ENCODE results near the gene ARMC6.

ARMC6 gene

DNA sequence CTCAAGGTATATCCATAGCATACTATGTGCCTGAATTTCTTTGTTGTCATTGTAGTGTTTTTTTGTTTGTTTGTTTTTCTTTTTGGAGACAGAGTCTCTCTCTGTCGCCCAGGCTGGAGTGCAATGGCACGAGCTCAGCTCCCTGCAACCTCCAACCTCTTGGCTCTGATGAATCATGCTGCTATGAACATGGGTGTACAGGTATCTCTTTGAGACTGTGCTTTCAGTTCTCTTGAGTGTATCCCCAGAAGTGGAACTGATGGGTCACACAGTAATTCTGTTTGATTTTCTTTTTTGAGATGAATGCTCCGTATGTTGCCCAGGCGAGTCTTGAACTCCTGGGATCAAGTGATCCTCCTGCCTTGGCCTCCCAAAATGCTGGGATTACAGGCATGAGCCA is 16.7 kb downstream of the ARMC6 start:
- TF ChIP-seq, protein P1, sequence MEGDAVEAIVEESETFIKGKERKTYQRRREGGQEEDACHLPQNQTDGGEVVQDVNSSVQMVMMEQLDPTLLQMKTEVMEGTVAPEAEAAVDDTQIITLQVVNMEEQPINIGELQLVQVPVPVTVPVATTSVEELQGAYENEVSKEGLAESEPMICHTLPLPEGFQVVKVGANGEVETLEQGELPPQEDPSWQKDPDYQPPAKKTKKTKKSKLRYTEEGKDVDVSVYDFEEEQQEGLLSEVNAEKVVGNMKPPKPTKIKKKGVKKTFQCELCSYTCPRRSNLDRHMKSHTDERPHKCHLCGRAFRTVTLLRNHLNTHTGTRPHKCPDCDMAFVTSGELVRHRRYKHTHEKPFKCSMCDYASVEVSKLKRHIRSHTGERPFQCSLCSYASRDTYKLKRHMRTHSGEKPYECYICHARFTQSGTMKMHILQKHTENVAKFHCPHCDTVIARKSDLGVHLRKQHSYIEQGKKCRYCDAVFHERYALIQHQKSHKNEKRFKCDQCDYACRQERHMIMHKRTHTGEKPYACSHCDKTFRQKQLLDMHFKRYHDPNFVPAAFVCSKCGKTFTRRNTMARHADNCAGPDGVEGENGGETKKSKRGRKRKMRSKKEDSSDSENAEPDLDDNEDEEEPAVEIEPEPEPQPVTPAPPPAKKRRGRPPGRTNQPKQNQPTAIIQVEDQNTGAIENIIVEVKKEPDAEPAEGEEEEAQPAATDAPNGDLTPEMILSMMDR (IDR thresholded peaks at IDR 0.05), result no peak

DNA sequence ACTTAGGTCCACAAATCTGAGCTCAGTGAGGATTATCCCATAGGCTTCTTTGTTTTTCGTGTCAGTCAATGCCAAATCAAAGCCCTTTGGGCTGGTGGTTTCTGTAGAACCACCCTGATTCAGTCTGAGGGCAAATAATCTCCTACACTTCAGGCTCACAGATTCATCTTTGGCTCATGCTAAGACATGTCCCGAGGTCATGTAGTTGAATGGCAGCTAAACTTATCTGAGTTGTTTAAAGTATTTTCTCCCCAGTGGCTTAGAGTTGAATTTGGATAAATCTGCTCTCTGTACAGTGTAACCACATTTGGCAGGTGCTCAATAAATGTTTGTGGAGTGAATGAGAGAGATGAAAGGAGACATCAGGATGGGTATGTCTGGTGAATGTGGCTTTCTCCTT is 17.3 kb downstream of the ARMC6 start:
- TF ChIP-seq, protein P1 (IDR thresholded peaks at IDR 0.05), result no peak

DNA sequence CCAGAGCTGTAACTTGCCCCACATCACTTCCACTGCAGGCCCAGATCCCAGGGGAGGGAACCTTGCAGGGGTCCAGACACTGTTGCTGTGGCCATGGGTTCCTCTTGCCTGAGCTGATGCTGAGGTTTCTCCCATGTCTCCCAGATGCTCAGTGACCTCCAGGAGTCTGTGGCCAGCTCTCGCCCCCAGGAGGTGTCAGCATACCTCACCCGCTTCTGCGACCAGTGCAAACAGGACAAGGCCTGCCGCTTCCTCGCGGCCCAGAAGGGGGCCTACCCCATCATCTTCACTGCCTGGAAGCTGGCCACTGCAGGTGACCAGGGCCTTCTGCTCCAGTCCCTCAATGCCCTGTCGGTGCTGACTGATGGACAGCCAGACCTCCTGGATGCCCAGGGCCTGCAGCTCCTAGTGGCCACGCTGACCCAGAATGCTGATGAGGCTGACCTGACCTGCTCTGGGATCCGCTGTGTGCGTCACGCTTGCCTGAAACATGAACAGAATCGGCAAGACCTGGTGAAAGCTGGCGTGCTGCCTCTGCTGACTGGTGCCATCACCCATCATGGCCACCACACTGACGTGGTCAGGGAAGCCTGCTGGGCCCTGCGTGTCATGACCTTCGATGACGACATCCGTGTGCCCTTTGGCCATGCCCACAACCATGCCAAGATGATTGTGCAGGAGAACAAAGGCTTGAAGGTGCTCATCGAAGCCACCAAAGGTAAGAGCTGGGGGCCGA is 18.2 kb downstream of the ARMC6 start:
- TF ChIP-seq, protein P1 (IDR thresholded peaks at IDR 0.05), result no peak

GRCh38 chr19:19052921-19053320 is 19.5 kb downstream of the ARMC6 start:
- TF ChIP-seq, protein P1 (IDR thresholded peaks at IDR 0.05), result no peak

- TF ChIP-seq, protein P1 (IDR thresholded peaks at IDR 0.05), result peak; percentile 81
These were observed 20.3 kb downstream of the ARMC6 start for GRCh38 chr19:19053508-19054314.

GRCh38 chr19:19054315-19054938 is 21.0 kb downstream of the ARMC6 start:
- TF ChIP-seq, protein P1 (IDR thresholded peaks at IDR 0.05), result no peak

- TF ChIP-seq, protein P1 (IDR thresholded peaks at IDR 0.05), result no peak
These were observed 21.6 kb downstream of the ARMC6 start for GRCh38 chr19:19054939-19055440.

Data from LNCAP (cell line).